AG04450 (cell line): ENCODE results near the gene TMC7. TPM values are rescaled to one million over a fixed set of nuclear protein-coding genes. Genes with fewer than 3 reads are reported as not detected.

Experiments
- CTCF ChIA-PET: fragments of 300-600, 350-600 bp; formaldehyde crosslinking; extraction: SDS; loops from one replicate; lab custom pipeline; 2022; ENCODE audit warnings: antibody characterized with exemption, inconsistent platforms; lab: Charles Lee
- POLR2A ChIA-PET: fragments of 350-600 bp; formaldehyde crosslinking; extraction: SDS; loops from one replicate; lab custom pipeline; 2021; ENCODE audit warnings: antibody characterized with exemption, inconsistent platforms; lab: Yijun Ruan, JAX
- DNase-seq: peaks from one replicate; pipeline ENCODE4 v3.0.0-alpha.2; 2011; ENCODE audit warnings: low read depth, low spot score
- H3K27ac ChIP-seq: one replicate; pipeline ENCODE4 v1.5.1; 2012; ENCODE audit warnings: low read depth, low read length, control low read depth
- H3K27me3 ChIP-seq: one replicate; pipeline ENCODE4 v1.6.0; 2012; ENCODE audit warnings: low read length; ENCODE audit not compliant: control insufficient read depth, insufficient read depth
- H3K4me3 ChIP-seq: 2 replicates; pipeline ENCODE4 v1.5.1; 2011; ENCODE audit warnings: mild to moderate bottlenecking, low read depth, low read length, control low read depth
- H3K9me3 ChIP-seq: 2 replicates; pipeline ENCODE4 v1.5.1; 2012; ENCODE audit warnings: low read length; ENCODE audit not compliant: control insufficient read depth, insufficient read depth
- CTCF ChIP-seq: IDR thresholded peaks from 2 replicates; pipeline ENCODE4 v1.5.1; 2011; ENCODE audit warnings: low read depth, low read length, control low read depth, inconsistent platforms
- polyA plus RNA-seq: library from polyadenylated mRNA; depleted of rRNA; stranded (reverse); fragments of >200 nt; gene quantifications from 2 replicates; pipeline ENCODE4 v1.2.3, GENCODE V29; 2011

Gene TMC7
- polyA plus RNA-seq, 1 experiment, result 0.37 TPM

GRCh38 chr16:19077879-19078278 is 94.1 kb downstream of the TMC7 start:
- no peak for TF ChIP-seq CTCF
- Histone ChIP-seq H3K27ac (no peak overlapping the region), H3K27me3 (no peaks in the 10 kb centered on the region), H3K4me3 (no peak overlapping the region), H3K9me3 (no peaks in the 10 kb centered on the region)
- no peak for DNase-seq
- ChIA-PET POLR2A (no interaction called here), CTCF (interaction anchor here (0.6 to 1.6 kb wide), 3 partner anchors 8 to 919 kb away, joined by 5 to 11 read pairs (median 7); partner anchors contain the start of gene TMC7)

GRCh38 chr16:19083670-19084069 is 99.9 kb downstream of the TMC7 start:
- no peak for TF ChIP-seq CTCF
- ChIA-PET POLR2A (no interaction called here), CTCF (interaction anchor here (1.1 to 4.4 kb wide), 4 partner anchors 95 to 419 kb away, joined by 3 to 101 read pairs (median 45); no protein-coding TSS in a partner anchor)
- Histone ChIP-seq H3K4me3 (no peak overlapping the region), H3K27me3 (no peaks in the 10 kb centered on the region), H3K9me3 (no peaks in the 10 kb centered on the region), H3K27ac (no peak overlapping the region)
- DNase-seq, result no peak

GRCh38 chr16:19084139-19084538 is 100.4 kb downstream of the TMC7 start:
- Histone ChIP-seq H3K4me3 (no peak overlapping the region), H3K27me3 (no peaks in the 10 kb centered on the region), H3K27ac (no peak overlapping the region), H3K9me3 (no peaks in the 10 kb centered on the region)
- ChIA-PET CTCF (interaction anchor here (1.1 to 4.4 kb wide), 5 partner anchors 94 to 419 kb away, joined by 3 to 101 read pairs (median 37); partner anchors contain the start of gene TMC7), POLR2A (interaction anchor here (0.5 kb wide), 1 partner anchor 36 kb away, joined by 3 read pairs; no protein-coding TSS in a partner anchor)
- TF ChIP-seq CTCF, result no peak
- DNase-seq, result no peak

GRCh38 chr16:19084879-19085278 is 101.1 kb downstream of the TMC7 start:
- POLR2A ChIA-PET, result no interaction called here
- no peak for TF ChIP-seq CTCF
- Histone ChIP-seq H3K27ac (no peak overlapping the region), H3K4me3 (no peak overlapping the region), H3K9me3 (no peaks in the 10 kb centered on the region), H3K27me3 (no peaks in the 10 kb centered on the region)
- CTCF ChIA-PET, result interaction anchor here (1.2 to 4.4 kb wide), 10 partner anchors 9 to 418 kb away, joined by 6 to 101 read pairs (median 18); partner anchors contain the start of genes COQ7 and TMC7
- no peak for DNase-seq

- Histone ChIP-seq H3K27ac (no peak overlapping the region), H3K27me3 (no peaks in the 10 kb centered on the region), H3K4me3 (no peak overlapping the region), H3K9me3 (no peaks in the 10 kb centered on the region)
- no peak for DNase-seq
- CTCF ChIA-PET, result interaction anchor here (0.5 to 4.4 kb wide), 56 partner anchors 8 to 1549 kb away, joined by 3 to 101 read pairs (median 4); partner anchors contain the start of genes COQ7 and TMC7
- TF ChIP-seq CTCF, result no peak
- POLR2A ChIA-PET, result interaction anchor here (0.7 to 1.0 kb wide), 3 partner anchors 18 to 289 kb away, joined by 4 to 7 read pairs (median 6); partner anchors contain the start of gene COQ7
These were observed 102.0 kb downstream of the TMC7 start for GRCh38 chr16:19085679-19086200.
